ENCODE results near the gene AK9. TPM values are rescaled to one million over a fixed set of nuclear protein-coding genes. Genes with fewer than 3 reads are reported as not detected.

Gene AK9
- total and polyA plus RNA-seq, 10 of the 15 experiments (the other 5 are each of a cell fraction or from before 2014, with no cell fraction given) = 2.1 to 7.4 (median 4.2) TPM

GRCh38 chr6:109455437-109456110 lies 235.4 kb downstream of the AK9 start, which contains the start of gene MICAL1 (continued):
- no peak; the same call in 1 of the 2 replicates for TF ChIP-seq NKRF (conservative IDR thresholded peaks at IDR 0.05)
- TF ChIP-seq TCF12 (IDR thresholded peaks at IDR 0.05; ENCODE audit: low read depth, low read length) = peak; percentile 74; the same call in 1 of the 2 replicates
- TF ChIP-seq ESRRA (IDR thresholded peaks at IDR 0.05; ENCODE audit: low read length) = no peak
- no peak for TF ChIP-seq FOS (IDR thresholded peaks at IDR 0.05; ENCODE audit: borderline replicate concordance, extremely low read depth, insufficient read length)
- peak; percentile 68 for TF ChIP-seq TCF3 (IDR thresholded peaks at IDR 0.05; ENCODE audit: borderline replicate concordance, insufficient read depth, low read depth, low read length)
- TF ChIP-seq DPF2 (IDR thresholded peaks at IDR 0.05) = peak; percentile 20; the same call in 1 of the 2 replicates
- no peak for TF ChIP-seq JUNB (IDR thresholded peaks at IDR 0.05)
- peak in 1 of 2 experiments; percentile 69; a peak in 2 of 4 replicates for TF ChIP-seq ETV6 (conservative IDR thresholded peaks at IDR 0.05 in 1 of 2, IDR thresholded peaks at IDR 0.05 in 1 of 2; ENCODE audit: borderline replicate concordance in 1 of 2, low read depth in 1 of 2)
- TF ChIP-seq RUNX3 (IDR thresholded peaks at IDR 0.05; ENCODE audit: low read length) = peak; percentile 86
- no peak; the same call in 2 of the 3 replicates for TF ChIP-seq POU2F2 (IDR thresholded peaks at IDR 0.05; ENCODE audit: borderline replicate concordance, low read depth, low read length)
- TF ChIP-seq USF1 (IDR thresholded peaks at IDR 0.05; ENCODE audit: borderline replicate concordance, extremely low read length, insufficient read depth, low read depth, low read length) = no peak
- no peak; a peak in 2 of 4 replicates for TF ChIP-seq IKZF2 (IDR thresholded peaks at IDR 0.05)
- no peak for TF ChIP-seq MYC (IDR thresholded peaks at IDR 0.05; ENCODE audit: insufficient read depth, insufficient read length, insufficient replicate concordance, low read length, severe bottlenecking)
- TF ChIP-seq HDAC2 (IDR thresholded peaks at IDR 0.05) = no peak
- TF ChIP-seq REST (IDR thresholded peaks at IDR 0.05; ENCODE audit: low read depth, low read length) = no peak
- TF ChIP-seq PAX5 (IDR thresholded peaks at IDR 0.05; ENCODE audit: borderline replicate concordance, low read depth, low read length) = peak; percentile 95
- no peak for TF ChIP-seq RFX5 (IDR thresholded peaks at IDR 0.05; ENCODE audit: low read depth, low read length)
- peak; percentile 82 for TF ChIP-seq POLR2A (IDR thresholded peaks at IDR 0.05; ENCODE audit: low read depth, low read length)
- TF ChIP-seq YY1 (IDR thresholded peaks at IDR 0.05; ENCODE audit: low read depth, low read length) = peak; percentile 41; the same call in 1 of the 2 replicates
- TF ChIP-seq NFXL1 (IDR thresholded peaks at IDR 0.05; ENCODE audit: borderline replicate concordance) = no peak
- no peak for TF ChIP-seq NRF1 (conservative IDR thresholded peaks at IDR 0.05; ENCODE audit: low read depth, low read length)
- no peak for TF ChIP-seq TBL1XR1 (IDR thresholded peaks at IDR 0.05; ENCODE audit: low read depth, low read length)
- peak in 1 of 2 experiments; percentile 71; a peak in 1 of 3 replicates for TF ChIP-seq EGR1 (IDR thresholded peaks at IDR 0.05; ENCODE audit: borderline replicate concordance in 1 of 2, low read depth in 2 of 2, low read length in 2 of 2)
- TF ChIP-seq RCOR1 (conservative IDR thresholded peaks at IDR 0.05; ENCODE audit: low read depth, low read length) = 0 out of 2 replicates have a peak, but pooled peaks have one; percentile 29
- TF ChIP-seq ZNF24 (IDR thresholded peaks at IDR 0.05) = no peak
- TF ChIP-seq SMC3 (IDR thresholded peaks at IDR 0.05; ENCODE audit: borderline replicate concordance, low read length) = no peak

All from GM12878 (cell line).